CD14-positive monocyte (primary cell): Measurements from ENCODE around the gene HORMAD2. TPM values are rescaled to one million over a fixed set of nuclear protein-coding genes. Genes with fewer than 3 reads are reported as not detected.

Experiments
- DNase-seq, 3 donors: peaks; one replicate each; pipeline ENCODE4 v3.0.0-alpha.2; 2011 to 2022
- H2AFZ ChIP-seq: 2 replicates; pipeline ENCODE4 v1.6.0; 2012; ENCODE audit warnings: mild to moderate bottlenecking, low read depth, low read length, inconsistent platforms; ENCODE audit not compliant: insufficient read depth, poor library complexity, severe bottlenecking
- H3K27ac ChIP-seq, 2 donors: 1 replicate in 1 of 2; 2 replicates in 1 of 2; pipeline ENCODE4 v1.5.1; 2012 to 2013; ENCODE audit warnings: low read length in 2 of 2, control low read depth in 1 of 2, inconsistent platforms in 1 of 2, low read depth in 1 of 2, mild to moderate bottlenecking in 1 of 2
- H3K27me3 ChIP-seq, 2 donors: one replicate each; pipeline versions ENCODE4 v1.6.0 to v1.6.1; 2011 to 2013; ENCODE audit warnings: low read length in 2 of 2; ENCODE audit not compliant: control insufficient read depth in 2 of 2, insufficient read depth in 2 of 2
- H3K36me3 ChIP-seq, 2 donors: replicated peaks in 1 of 2; 1 replicate in 1 of 2; 2 replicates in 1 of 2; pipeline versions ENCODE4 v1.5.1 to v1.6.1; 2012 to 2013; ENCODE audit warnings: low read length in 2 of 2, control low read depth in 1 of 2, inconsistent platforms in 1 of 2, mild to moderate bottlenecking in 1 of 2; ENCODE audit not compliant: insufficient read depth in 2 of 2, control insufficient read depth in 1 of 2
- H3K4me1 ChIP-seq, 2 donors: 1 replicate in 1 of 2; 2 replicates in 1 of 2; pipeline versions ENCODE4 v1.5.1 to v1.6.1; 2012 to 2013; ENCODE audit warnings: low read length in 2 of 2, control low read depth in 1 of 2, inconsistent platforms in 1 of 2, mild to moderate bottlenecking in 1 of 2, moderate library complexity in 1 of 2; ENCODE audit not compliant: insufficient read depth in 2 of 2, control insufficient read depth in 1 of 2
- H3K4me2 ChIP-seq: replicated peaks from 2 replicates; pipeline ENCODE3; 2012; ENCODE audit warnings: low read length, moderate library complexity, mild to moderate bottlenecking; ENCODE audit not compliant: poor library complexity, severe bottlenecking; ENCODE audit errors: extremely low read depth
- H3K4me3 ChIP-seq, 3 experiments: fragments of 200-600 bp in 1 of 3; sonication (generic) in 1 of 3; replicated peaks in 1 of 3; 1 replicate in 2 of 3; 2 replicates in 1 of 3; pipeline ENCODE4 v1.5.1; 2011 to 2013; ENCODE audit warnings: low read length in 3 of 3, mild to moderate bottlenecking in 3 of 3, control low read depth in 2 of 3, low read depth in 2 of 3, inconsistent platforms in 1 of 3, moderate library complexity in 1 of 3
- H3K79me2 ChIP-seq: 2 replicates; pipeline ENCODE4 v1.6.0; 2012; ENCODE audit warnings: mild to moderate bottlenecking, control low read depth, inconsistent platforms, low read length, moderate library complexity; ENCODE audit not compliant: insufficient read depth
- H3K9ac ChIP-seq: 2 replicates; pipeline ENCODE4 v1.6.0; 2017; ENCODE audit warnings: low read length, mild to moderate bottlenecking; ENCODE audit not compliant: insufficient read depth, poor library complexity, severe bottlenecking
- H3K9me3 ChIP-seq, 2 donors: replicated peaks in 1 of 2; 1 replicate in 1 of 2; 2 replicates in 1 of 2; pipeline versions ENCODE4 v1.5.1 to v1.6.1; 2012 to 2013; ENCODE audit warnings: low read length in 2 of 2, control low read depth in 1 of 2; ENCODE audit not compliant: control insufficient read depth in 1 of 2, insufficient read depth in 1 of 2
- H4K20me1 ChIP-seq: 2 replicates; pipeline ENCODE4 v1.6.0; 2012; ENCODE audit warnings: mild to moderate bottlenecking, low read length, control low read depth, moderate library complexity; ENCODE audit not compliant: insufficient read depth
- H3K27ac Mint-ChIP-seq, 7 donors: one replicate each; pipeline ENCODE4 v1.8.0; 2020; ENCODE audit warnings: mild to moderate bottlenecking in 7 of 7, mixed read lengths in 7 of 7, moderate library complexity in 6 of 7, inconsistent platforms in 2 of 7
- H3K27me3 Mint-ChIP-seq, 3 donors: one replicate each; pipeline ENCODE4 v1.8.0; 2021 to 2022; ENCODE audit warnings: low read depth in 3 of 3, mild to moderate bottlenecking in 3 of 3, mixed read lengths in 3 of 3, moderate library complexity in 3 of 3, inconsistent platforms in 1 of 3
- H3K36me3 Mint-ChIP-seq, 2 donors: one replicate each; pipeline ENCODE4 v1.8.0; 2020; ENCODE audit warnings: mixed read lengths in 2 of 2, inconsistent platforms in 1 of 2, mild to moderate bottlenecking in 1 of 2
- H3K4me1 Mint-ChIP-seq: one replicate; pipeline ENCODE4 v1.8.0; 2020; ENCODE audit warnings: mild to moderate bottlenecking, mixed read lengths
- H3K4me3 Mint-ChIP-seq, 2 donors: one replicate each; pipeline ENCODE4 v1.8.0; 2020; ENCODE audit warnings: mild to moderate bottlenecking in 2 of 2, mixed read lengths in 2 of 2, moderate library complexity in 1 of 2
- H3K9me3 Mint-ChIP-seq, 7 donors: one replicate each; pipeline ENCODE4 v1.8.0; 2020 to 2022; ENCODE audit warnings: mixed read lengths in 7 of 7, mild to moderate bottlenecking in 6 of 7, moderate library complexity in 6 of 7, inconsistent platforms in 2 of 7
- CTCF ChIP-seq: fragments of 200-600 bp; IDR thresholded peaks from one replicate; pipeline ENCODE4 v1.8.0; 2022; ENCODE audit warnings: antibody characterized with exemption, mild to moderate bottlenecking
- WGBS: methylation state at CpG from one replicate; pipeline ENCODE4 v1.1.5; 2013; ENCODE audit warnings: missing lambda C conversion rate; ENCODE audit not compliant: insufficient coverage; 5-methylcytosine and 5-hydroxymethylcytosine counted together
- intact Hi-C, 2 donors: fragments of 100-400 bp; cut with micrococcal nuclease; formaldehyde crosslinking; loops; one replicate each; pipeline versions ENCODE4 v1.15.0 to v1.15.1; 2023
- polyA plus RNA-seq, 3 donors: library from polyadenylated mRNA; depleted of rRNA in 1 of 3; unstranded in 2 of 3; stranded (reverse) in 1 of 3; fragments of 300-500 nt in 2 of 3; fragments of >200 nt in 1 of 3; fragmentation: Illumina TruSeq in 2 of 3; gene quantifications; 1 replicate in 2 of 3; 2 replicates in 1 of 3; pipeline ENCODE4 v1.2.3, GENCODE V29; 2012 to 2021

The HORMAD2 gene
- polyA plus RNA-seq, 3 donors: not detected

GRCh38 chr22:30188911-30189310 lies 108.6 kb downstream of the HORMAD2 start:
- no CpG with 5 or more reads among the region's 2 CpGs for WGBS
- H3K4me1 Mint-ChIP-seq: peaks cover 38% of the 10 kb centered on the region

GRCh38 chr22:30190574-30190973 lies 110.3 kb downstream of the HORMAD2 start:
- no peak overlapping the region for H3K4me3 ChIP-seq
- Mint-ChIP-seq H3K4me3 (no peak overlapping the region), H3K27ac (peak overlapping the region in 2 of 7 donors; percentile 31 to 84), H3K36me3 (peaks cover 3 to 8% of the 10 kb centered on the region in 2 donors), H3K4me1 (peaks cover 51% of the 10 kb centered on the region), H3K9me3 (peaks cover 0 to 3% (median 0%) of the 10 kb centered on the region in 7 donors), H3K27me3 (peaks cover 1 to 4% (median 4%) of the 10 kb centered on the region in 3 donors)
- H3K27ac ChIP-seq: no peak overlapping the region
- H3K4me2 ChIP-seq: no peak overlapping the region
- TF ChIP-seq CTCF: no peak
- H3K4me1 ChIP-seq: peaks cover 42% of the 10 kb centered on the region in 2 donors
- no peaks in the 10 kb centered on the region for H3K36me3 ChIP-seq
- no peak overlapping the region for H2AFZ ChIP-seq
- no peaks in the 10 kb centered on the region for H3K79me2 ChIP-seq
- WGBS: no CpG with 5 or more reads among the region's 1 CpG
- H3K27me3 ChIP-seq: no peaks in the 10 kb centered on the region
- no peak overlapping the region for H3K9ac ChIP-seq
- no peaks in the 10 kb centered on the region for H3K9me3 ChIP-seq
- DNase-seq: no peak
- H4K20me1 ChIP-seq: no peaks in the 10 kb centered on the region
- intact Hi-C loops: no loop called here

More at GRCh38 chr22:30188911-30189310, 108.6 kb downstream of the HORMAD2 start:
- no peak overlapping the region for H3K27ac ChIP-seq
- H3K9me3 Mint-ChIP-seq: no peaks in the 10 kb centered on the region
- no peak overlapping the region for H3K4me2 ChIP-seq
- no peak overlapping the region for H3K4me3 ChIP-seq
- H3K79me2 ChIP-seq: no peaks in the 10 kb centered on the region
- H4K20me1 ChIP-seq: no peaks in the 10 kb centered on the region
- no peak for TF ChIP-seq CTCF
- intact Hi-C loops: no loop called here
- no peak overlapping the region for H3K9ac ChIP-seq
- peaks cover 25 to 28% of the 10 kb centered on the region in 2 donors for H3K4me1 ChIP-seq
- H2AFZ ChIP-seq: no peak overlapping the region
- no peaks in the 10 kb centered on the region for H3K36me3 ChIP-seq
- H3K36me3 Mint-ChIP-seq: peaks cover 0 to 2% of the 10 kb centered on the region in 2 donors
- no peaks in the 10 kb centered on the region for H3K27me3 ChIP-seq
- H3K9me3 ChIP-seq: no peaks in the 10 kb centered on the region
- no peak for DNase-seq
- peaks cover 1 to 4% (median 4%) of the 10 kb centered on the region in 3 donors for H3K27me3 Mint-ChIP-seq
- H3K27ac Mint-ChIP-seq: no peak overlapping the region
- H3K4me3 Mint-ChIP-seq: no peak overlapping the region
